ENCODE data around the gene MEAK7. TPM values are rescaled to one million over a fixed set of nuclear protein-coding genes. Genes with fewer than 3 reads are reported as not detected.

Gene MEAK7
- total RNA-seq, 1 experiment from 2014 or later, result 62.3 TPM

- no peaks in the 10 kb centered on the region for H3K9me3 Mint-ChIP-seq (ENCODE audit: unreplicated experiment)
- no peak overlapping the region for H3K27ac Mint-ChIP-seq (ENCODE audit: low read depth, unreplicated experiment)
These were observed 45.6 kb upstream of the MEAK7 start for GRCh38 chr16:84550096-84550495.

DNA sequence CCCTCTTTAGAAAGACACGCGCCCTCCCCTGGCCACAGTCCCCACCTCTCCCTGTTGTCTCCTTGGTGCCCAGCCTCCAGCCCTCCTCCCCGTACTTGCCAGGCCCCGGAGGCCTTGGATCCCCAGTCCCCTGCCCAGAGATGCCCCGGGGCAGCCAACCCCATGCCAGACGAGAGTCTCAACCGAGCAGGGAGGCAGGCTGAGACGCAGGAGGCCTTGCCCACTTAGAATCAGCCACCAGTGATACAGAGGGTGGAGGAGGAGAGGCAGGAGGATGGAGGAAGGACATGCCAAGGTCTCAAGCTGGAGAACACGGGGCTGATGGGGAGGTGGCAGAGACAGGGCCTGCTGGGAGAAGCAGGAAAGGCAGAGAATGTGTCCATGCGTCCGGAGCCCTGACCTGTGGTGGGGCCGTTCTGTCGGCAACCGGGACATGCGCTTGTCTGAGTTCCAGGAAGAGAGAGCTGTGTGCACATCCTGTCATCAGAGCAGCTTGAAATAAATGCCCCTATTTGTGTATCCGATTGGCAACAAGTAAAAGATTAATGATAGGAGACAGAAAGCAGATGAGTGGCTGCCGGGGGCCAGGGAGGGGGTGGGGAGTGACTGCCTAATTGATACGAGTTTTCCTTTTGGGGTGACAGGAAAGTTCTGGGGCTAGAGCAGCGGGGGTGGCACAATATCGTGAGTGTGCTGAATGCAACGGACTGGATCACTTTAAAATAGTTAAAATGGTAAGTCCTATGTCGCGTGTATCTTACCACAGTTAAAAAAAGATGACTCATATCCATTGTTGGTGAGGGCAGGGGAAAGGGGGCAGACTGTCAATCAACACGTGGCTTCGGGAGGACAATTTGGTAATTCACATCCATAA is 44.7 kb upstream of the MEAK7 start:
- ChIA-PET POLR2A (no interaction called here), CTCF (no interaction called here)
- BruUV-seq (replicated peaks), result no TSS peak
- no peak for DNase-seq (ENCODE audit: unreplicated experiment)
- Mint-ChIP-seq H3K4me3 (ENCODE audit: unreplicated experiment) (no peak overlapping the region), H3K4me1 (ENCODE audit: insufficient read depth, unreplicated experiment) (no peaks in the 10 kb centered on the region), H3K9me3 (ENCODE audit: unreplicated experiment) (no peaks in the 10 kb centered on the region), H3K36me3 (ENCODE audit: insufficient read depth, unreplicated experiment) (no peaks in the 10 kb centered on the region), H3K27ac (ENCODE audit: low read depth, unreplicated experiment) (no peak overlapping the region), H3K27me3 (ENCODE audit: insufficient read depth, unreplicated experiment) (no peaks in the 10 kb centered on the region)
- no peak for TF ChIP-seq CTCF (IDR thresholded peaks at IDR 0.05; ENCODE audit: unreplicated experiment)
- intact Hi-C loops (cut with micrococcal nuclease), result no loop called here

More at GRCh38 chr16:84550096-84550495, 45.6 kb upstream of the MEAK7 start:
- no peaks in the 10 kb centered on the region for H3K36me3 Mint-ChIP-seq (ENCODE audit: insufficient read depth, unreplicated experiment)
- DNase-seq (ENCODE audit: unreplicated experiment), result peak; percentile 10
- no peak overlapping the region for H3K4me3 Mint-ChIP-seq (ENCODE audit: unreplicated experiment)
- CTCF ChIA-PET, result no interaction called here
- intact Hi-C loops (cut with micrococcal nuclease), result no loop called here
- no peaks in the 10 kb centered on the region for H3K27me3 Mint-ChIP-seq (ENCODE audit: insufficient read depth, unreplicated experiment)
- no peaks in the 10 kb centered on the region for H3K4me1 Mint-ChIP-seq (ENCODE audit: insufficient read depth, unreplicated experiment)
- BruUV-seq (replicated peaks), result no TSS peak
- TF ChIP-seq CTCF (IDR thresholded peaks at IDR 0.05; ENCODE audit: unreplicated experiment), result no peak
- POLR2A ChIA-PET, result no interaction called here

- Mint-ChIP-seq H3K27me3 (ENCODE audit: insufficient read depth, unreplicated experiment) (no peaks in the 10 kb centered on the region), H3K9me3 (ENCODE audit: unreplicated experiment) (no peaks in the 10 kb centered on the region), H3K4me3 (ENCODE audit: unreplicated experiment) (no peak overlapping the region), H3K4me1 (ENCODE audit: insufficient read depth, unreplicated experiment) (no peaks in the 10 kb centered on the region), H3K27ac (ENCODE audit: low read depth, unreplicated experiment) (no peak overlapping the region), H3K36me3 (ENCODE audit: insufficient read depth, unreplicated experiment) (no peaks in the 10 kb centered on the region)
- CTCF ChIA-PET, result no interaction called here
- no peak for DNase-seq (ENCODE audit: unreplicated experiment)
- BruUV-seq (replicated peaks), result no TSS peak
- no peak for TF ChIP-seq CTCF (IDR thresholded peaks at IDR 0.05; ENCODE audit: unreplicated experiment)
- POLR2A ChIA-PET, result no interaction called here
- intact Hi-C loops (cut with micrococcal nuclease), result no loop called here
These were observed 44.0 kb upstream of the MEAK7 start for GRCh38 chr16:84548508-84548907.

- no peak for TF ChIP-seq CTCF (IDR thresholded peaks at IDR 0.05; ENCODE audit: unreplicated experiment)
- H3K27ac Mint-ChIP-seq (ENCODE audit: low read depth, unreplicated experiment), result no peak overlapping the region
- ChIA-PET CTCF (interaction anchor here (0.9 kb wide), 1 partner anchor 14 kb away, joined by 4 read pairs; no protein-coding TSS in a partner anchor), POLR2A (no interaction called here)
- no peaks in the 10 kb centered on the region for H3K27me3 Mint-ChIP-seq (ENCODE audit: insufficient read depth, unreplicated experiment)
- no peak overlapping the region for H3K4me3 Mint-ChIP-seq (ENCODE audit: unreplicated experiment)
- no peaks in the 10 kb centered on the region for H3K36me3 Mint-ChIP-seq (ENCODE audit: insufficient read depth, unreplicated experiment)
- H3K4me1 Mint-ChIP-seq (ENCODE audit: insufficient read depth, unreplicated experiment), result no peaks in the 10 kb centered on the region
- intact Hi-C loops (cut with micrococcal nuclease), result no loop called here
- no TSS peak for BruUV-seq (replicated peaks)
- no peak for DNase-seq (ENCODE audit: unreplicated experiment)
- no peaks in the 10 kb centered on the region for H3K9me3 Mint-ChIP-seq (ENCODE audit: unreplicated experiment)
These were observed 43.1 kb upstream of the MEAK7 start for GRCh38 chr16:84547546-84548061.

Data from MCF 10A (cell line).